ENCODE results near the gene FAM193A.

Gene FAM193A

DNA sequence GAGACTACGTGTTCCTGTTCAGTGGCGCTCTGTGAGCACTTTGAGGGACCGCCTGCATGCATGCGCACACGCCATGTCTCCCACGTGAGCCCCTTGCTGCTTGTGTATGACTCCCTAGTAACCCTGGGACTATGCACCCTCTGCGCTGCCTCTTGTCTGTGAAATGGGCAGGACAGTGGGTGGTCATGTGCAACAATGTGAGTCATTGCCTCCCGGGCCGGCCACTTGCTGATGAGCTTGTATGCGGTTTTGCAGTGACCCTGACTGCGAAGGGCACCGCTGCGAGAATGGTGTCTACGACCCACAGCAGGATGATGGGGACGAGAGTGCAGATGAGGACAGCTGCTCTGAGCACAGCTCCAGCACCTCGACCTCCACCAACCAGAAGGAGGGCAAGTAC, 158.2 kb downstream of the FAM193A start:
- no peak overlapping the region for H3K4me3 ChIP-seq (replicated peaks in 1 of 2; ENCODE audit: low read depth in 2 of 2, low read length in 2 of 2)
- peak in 1 of 2 donors; percentile 23 for DNase-seq (ENCODE audit: low read depth in 2 of 2)
- TF ChIP-seq CTCF (IDR thresholded peaks at IDR 0.05; ENCODE audit: low read depth, low read length) = no peak

DNA sequence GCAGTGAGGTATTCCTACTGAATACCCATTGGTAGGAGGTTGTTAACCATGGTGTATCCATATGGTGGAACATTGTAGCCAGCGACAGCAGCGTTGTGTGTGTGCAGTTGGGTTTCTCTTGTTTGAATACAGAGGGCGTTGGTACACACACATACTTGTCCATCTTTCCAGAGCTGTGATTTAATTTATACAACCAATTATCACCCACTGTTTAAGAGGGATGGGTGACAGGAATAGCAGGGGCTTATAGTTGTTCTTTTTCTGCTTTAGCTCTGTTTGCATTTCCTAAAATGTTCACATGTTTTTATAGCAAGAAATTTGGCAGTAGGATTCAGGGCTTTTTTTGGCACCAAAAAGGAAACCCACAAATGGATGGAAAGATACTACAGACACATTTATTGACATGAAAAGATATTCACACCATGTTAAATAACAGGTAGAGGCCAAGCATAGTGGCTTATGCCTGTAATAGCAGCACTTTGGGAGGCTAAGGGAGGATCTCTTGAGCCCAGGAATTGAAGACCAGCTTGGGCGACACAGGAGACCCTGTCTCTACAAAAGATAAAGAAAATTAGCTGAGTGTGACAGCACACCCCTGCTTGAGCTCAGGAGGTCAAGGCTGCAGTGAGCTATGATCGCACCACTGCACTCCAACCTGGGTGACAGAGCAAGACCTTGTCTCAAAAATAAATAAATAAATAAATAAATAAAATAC, 159.1 kb downstream of the FAM193A start:
- DNase-seq (ENCODE audit: low read depth in 2 of 2) = no peak
- no peak for TF ChIP-seq CTCF (IDR thresholded peaks at IDR 0.05; ENCODE audit: low read depth, low read length)
- no peak overlapping the region for H3K4me3 ChIP-seq (replicated peaks in 1 of 2; ENCODE audit: low read depth in 2 of 2, low read length in 2 of 2)

DNA sequence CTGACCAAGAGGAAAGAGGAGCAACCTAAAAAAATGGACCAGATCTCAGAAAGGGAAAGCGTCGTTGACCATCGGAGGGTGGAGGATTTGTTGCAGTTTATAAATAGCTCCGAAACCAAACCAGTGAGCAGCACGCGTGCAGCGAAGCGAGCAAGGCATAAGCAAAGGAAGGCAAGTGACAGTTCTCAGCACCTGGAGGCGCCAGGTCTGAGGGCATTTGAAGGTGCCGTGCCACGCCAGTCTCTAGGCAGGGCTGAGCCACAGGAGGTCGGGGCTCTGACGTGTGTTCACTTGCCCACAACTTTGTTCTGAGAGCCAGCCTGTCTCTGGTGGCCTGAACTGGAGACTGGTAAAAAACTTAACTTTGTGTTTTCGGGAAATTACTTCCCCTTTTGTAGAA, 160.0 kb downstream of the FAM193A start:
- DNase-seq (ENCODE audit: low read depth in 2 of 2) = no peak
- no peak for TF ChIP-seq CTCF (IDR thresholded peaks at IDR 0.05; ENCODE audit: low read depth, low read length)
- no peak overlapping the region for H3K4me3 ChIP-seq (replicated peaks in 1 of 2; ENCODE audit: low read depth in 2 of 2, low read length in 2 of 2)

GRCh38 chr4:2697995-2698414, 161.6 kb downstream of the FAM193A start:
- no peak for DNase-seq (ENCODE audit: low read depth in 2 of 2)
- H3K4me3 ChIP-seq (replicated peaks in 1 of 2; ENCODE audit: low read depth in 2 of 2, low read length in 2 of 2) = no peak overlapping the region
- no peak for TF ChIP-seq CTCF (IDR thresholded peaks at IDR 0.05; ENCODE audit: low read depth, low read length)

- no peak for TF ChIP-seq CTCF (IDR thresholded peaks at IDR 0.05; ENCODE audit: low read depth, low read length)
- DNase-seq (ENCODE audit: low read depth in 2 of 2) = no peak
Observed at GRCh38 chr4:2698504-2698903, 162.1 kb downstream of the FAM193A start.

DNA sequence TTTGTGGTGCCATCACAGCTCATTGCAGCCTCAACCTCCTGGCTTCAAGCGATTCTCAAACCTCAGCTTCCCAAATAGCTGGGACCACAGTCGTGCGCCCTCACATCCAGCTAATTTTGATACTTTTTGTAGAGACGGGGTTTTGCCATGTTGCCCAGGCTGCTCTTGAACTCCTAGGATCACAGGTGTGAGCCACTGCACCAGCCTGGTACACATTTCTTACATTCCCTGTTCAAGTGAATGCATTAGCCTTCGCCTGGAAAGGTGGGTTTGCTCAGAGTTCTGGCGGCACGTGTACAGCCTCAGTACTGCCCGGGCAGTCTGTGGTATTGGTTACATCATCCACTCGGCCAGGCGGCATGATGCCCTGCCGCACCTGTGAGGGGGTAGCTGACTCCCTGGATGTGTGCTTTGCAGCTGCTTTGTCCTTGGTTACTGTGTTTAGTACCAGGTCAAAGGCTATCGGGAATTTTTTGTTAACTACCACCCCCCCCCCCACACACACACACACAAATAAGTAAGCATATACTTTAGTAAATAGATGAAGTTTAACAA, 162.6 kb downstream of the FAM193A start:
- H3K4me3 ChIP-seq (replicated peaks in 1 of 2; ENCODE audit: low read depth in 2 of 2, low read length in 2 of 2) = no peak overlapping the region
- no peak for TF ChIP-seq CTCF (IDR thresholded peaks at IDR 0.05; ENCODE audit: low read depth, low read length)
- no peak for DNase-seq (ENCODE audit: low read depth in 2 of 2)

More at GRCh38 chr4:2698504-2698903, 162.1 kb downstream of the FAM193A start:
- H3K4me3 ChIP-seq (replicated peaks in 1 of 2; ENCODE audit: low read depth in 2 of 2, low read length in 2 of 2) = no peak overlapping the region

Data from cardiac fibroblast (primary cell).